ENCODE data around the gene RAB36. TPM values are rescaled to one million over a fixed set of nuclear protein-coding genes. Genes with fewer than 3 reads are reported as not detected.

Gene RAB36
- polyA plus RNA-seq, 1 donor, result 2.2 TPM

GRCh38 chr22:23154461-23154860 is 9.2 kb downstream of the RAB36 start:
- H3K4me1 ChIP-seq (ENCODE audit: control insufficient read depth, insufficient read depth, low read length), result no peaks in the 10 kb centered on the region
- no peaks in the 10 kb centered on the region for H3K36me3 ChIP-seq (ENCODE audit: control insufficient read depth, insufficient read depth, low read length)
- no peak overlapping the region for H3K4me3 ChIP-seq (ENCODE audit: low read length)
- no peak for DNase-seq
- H3K9me3 ChIP-seq (ENCODE audit: control insufficient read depth, low read depth, low read length), result no peaks in the 10 kb centered on the region
- WGBS (ENCODE audit: insufficient coverage, low lambda C conversion rate), result no CpG with 5 or more reads among the region's 5 CpGs
- H3K27ac ChIP-seq (ENCODE audit: low read length), result no peak overlapping the region
- H3K27me3 ChIP-seq (ENCODE audit: control insufficient read depth, insufficient read depth, low read length), result no peaks in the 10 kb centered on the region

- no CpG with 5 or more reads among the region's 3 CpGs for WGBS (ENCODE audit: insufficient coverage, low lambda C conversion rate)
- DNase-seq, result no peak
Measured at GRCh38 chr22:23155143-23155542, 9.9 kb downstream of the RAB36 start.

GRCh38 chr22:23155831-23156230 is 10.6 kb downstream of the RAB36 start:
- H3K36me3 ChIP-seq (ENCODE audit: control insufficient read depth, insufficient read depth, low read length), result no peaks in the 10 kb centered on the region
- no peak overlapping the region for H3K4me3 ChIP-seq (ENCODE audit: low read length)
- DNase-seq, result no peak
- no peaks in the 10 kb centered on the region for H3K9me3 ChIP-seq (ENCODE audit: control insufficient read depth, low read depth, low read length)
- no CpG with 5 or more reads among the region's 9 CpGs for WGBS (ENCODE audit: insufficient coverage, low lambda C conversion rate)
- H3K27ac ChIP-seq (ENCODE audit: low read length), result no peak overlapping the region
- H3K27me3 ChIP-seq (ENCODE audit: control insufficient read depth, insufficient read depth, low read length), result no peaks in the 10 kb centered on the region
- no peaks in the 10 kb centered on the region for H3K4me1 ChIP-seq (ENCODE audit: control insufficient read depth, insufficient read depth, low read length)

More at GRCh38 chr22:23155143-23155542, 9.9 kb downstream of the RAB36 start:
- Histone ChIP-seq H3K9me3 (ENCODE audit: control insufficient read depth, low read depth, low read length) (no peaks in the 10 kb centered on the region), H3K4me1 (ENCODE audit: control insufficient read depth, insufficient read depth, low read length) (no peaks in the 10 kb centered on the region), H3K27ac (ENCODE audit: low read length) (no peak overlapping the region), H3K4me3 (ENCODE audit: low read length) (no peak overlapping the region), H3K27me3 (ENCODE audit: control insufficient read depth, insufficient read depth, low read length) (no peaks in the 10 kb centered on the region), H3K36me3 (ENCODE audit: control insufficient read depth, insufficient read depth, low read length) (no peaks in the 10 kb centered on the region)

- Histone ChIP-seq H3K4me3 (ENCODE audit: low read length) (no peak overlapping the region), H3K27ac (ENCODE audit: low read length) (no peak overlapping the region), H3K4me1 (ENCODE audit: control insufficient read depth, insufficient read depth, low read length) (no peaks in the 10 kb centered on the region), H3K9me3 (ENCODE audit: control insufficient read depth, low read depth, low read length) (no peaks in the 10 kb centered on the region), H3K27me3 (ENCODE audit: control insufficient read depth, insufficient read depth, low read length) (no peaks in the 10 kb centered on the region), H3K36me3 (ENCODE audit: control insufficient read depth, insufficient read depth, low read length) (no peaks in the 10 kb centered on the region)
- DNase-seq, result no peak
- whole genome bisulfite sequencing (ENCODE audit: insufficient coverage, low lambda C conversion rate), result 80% methylated on average over 2 of the region's 8 CpGs
Measured at GRCh38 chr22:23156286-23156685, 11.0 kb downstream of the RAB36 start.

GRCh38 chr22:23157560-23158515 is 12.6 kb downstream of the RAB36 start:
- Histone ChIP-seq H3K9me3 (ENCODE audit: control insufficient read depth, low read depth, low read length) (no peaks in the 10 kb centered on the region), H3K27me3 (ENCODE audit: control insufficient read depth, insufficient read depth, low read length) (no peaks in the 10 kb centered on the region), H3K36me3 (ENCODE audit: control insufficient read depth, insufficient read depth, low read length) (no peaks in the 10 kb centered on the region), H3K4me1 (ENCODE audit: control insufficient read depth, insufficient read depth, low read length) (no peaks in the 10 kb centered on the region), H3K4me3 (ENCODE audit: low read length) (no peak overlapping the region), H3K27ac (ENCODE audit: low read length) (no peak overlapping the region)
- no CpG with 5 or more reads among the region's 22 CpGs for WGBS (ENCODE audit: insufficient coverage, low lambda C conversion rate)
- no peak for DNase-seq

- WGBS (ENCODE audit: insufficient coverage, low lambda C conversion rate), result no CpG with 5 or more reads among the region's 14 CpGs
- H3K27me3 ChIP-seq (ENCODE audit: control insufficient read depth, insufficient read depth, low read length), result no peaks in the 10 kb centered on the region
- H3K9me3 ChIP-seq (ENCODE audit: control insufficient read depth, low read depth, low read length), result no peaks in the 10 kb centered on the region
- H3K4me3 ChIP-seq (ENCODE audit: low read length), result no peak overlapping the region
- H3K4me1 ChIP-seq (ENCODE audit: control insufficient read depth, insufficient read depth, low read length), result peaks cover under 1% of the 10 kb centered on the region
- no peak for DNase-seq
- H3K36me3 ChIP-seq (ENCODE audit: control insufficient read depth, insufficient read depth, low read length), result no peaks in the 10 kb centered on the region
- no peak overlapping the region for H3K27ac ChIP-seq (ENCODE audit: low read length)
Measured at GRCh38 chr22:23158516-23159290, 13.4 kb downstream of the RAB36 start.

GRCh38 chr22:23159291-23159630 is 14.0 kb downstream of the RAB36 start:
- H3K27me3 ChIP-seq (ENCODE audit: control insufficient read depth, insufficient read depth, low read length), result no peaks in the 10 kb centered on the region
- H3K27ac ChIP-seq (ENCODE audit: low read length), result no peak overlapping the region
- H3K9me3 ChIP-seq (ENCODE audit: control insufficient read depth, low read depth, low read length), result no peaks in the 10 kb centered on the region
- H3K4me1 ChIP-seq (ENCODE audit: control insufficient read depth, insufficient read depth, low read length), result peaks cover 5% of the 10 kb centered on the region
- no peaks in the 10 kb centered on the region for H3K36me3 ChIP-seq (ENCODE audit: control insufficient read depth, insufficient read depth, low read length)
- DNase-seq, result no peak
- WGBS (ENCODE audit: insufficient coverage, low lambda C conversion rate), result no CpG with 5 or more reads among the region's 6 CpGs
- no peak overlapping the region for H3K4me3 ChIP-seq (ENCODE audit: low read length)

- no peak for DNase-seq
- Histone ChIP-seq H3K36me3 (ENCODE audit: control insufficient read depth, insufficient read depth, low read length) (no peaks in the 10 kb centered on the region), H3K27me3 (ENCODE audit: control insufficient read depth, insufficient read depth, low read length) (no peaks in the 10 kb centered on the region), H3K27ac (ENCODE audit: low read length) (no peak overlapping the region), H3K4me1 (ENCODE audit: control insufficient read depth, insufficient read depth, low read length) (peaks cover 5% of the 10 kb centered on the region), H3K9me3 (ENCODE audit: control insufficient read depth, low read depth, low read length) (no peaks in the 10 kb centered on the region), H3K4me3 (ENCODE audit: low read length) (no peak overlapping the region)
- WGBS (ENCODE audit: insufficient coverage, low lambda C conversion rate), result no CpG with 5 or more reads among the region's 4 CpGs
Measured at GRCh38 chr22:23161029-23161428, 15.8 kb downstream of the RAB36 start.

GRCh38 chr22:23161574-23161973 is 16.3 kb downstream of the RAB36 start:
- Histone ChIP-seq H3K36me3 (ENCODE audit: control insufficient read depth, insufficient read depth, low read length) (no peaks in the 10 kb centered on the region), H3K4me1 (ENCODE audit: control insufficient read depth, insufficient read depth, low read length) (peaks cover 5% of the 10 kb centered on the region)
- WGBS (ENCODE audit: insufficient coverage, low lambda C conversion rate), result no CpG with 5 or more reads among the region's 13 CpGs

GRCh38 chr22:23163665-23164064 is 18.4 kb downstream of the RAB36 start:
- Histone ChIP-seq H3K27ac (ENCODE audit: low read length) (no peak overlapping the region), H3K27me3 (ENCODE audit: control insufficient read depth, insufficient read depth, low read length) (no peaks in the 10 kb centered on the region), H3K4me1 (ENCODE audit: control insufficient read depth, insufficient read depth, low read length) (peaks cover 5% of the 10 kb centered on the region), H3K36me3 (ENCODE audit: control insufficient read depth, insufficient read depth, low read length) (no peaks in the 10 kb centered on the region), H3K4me3 (ENCODE audit: low read length) (no peak overlapping the region), H3K9me3 (ENCODE audit: control insufficient read depth, low read depth, low read length) (no peaks in the 10 kb centered on the region)
- DNase-seq, result no peak
- no CpG with 5 or more reads among the region's 8 CpGs for WGBS (ENCODE audit: insufficient coverage, low lambda C conversion rate)

More at GRCh38 chr22:23161574-23161973, 16.3 kb downstream of the RAB36 start:
- Histone ChIP-seq H3K4me3 (ENCODE audit: low read length) (no peak overlapping the region), H3K27ac (ENCODE audit: low read length) (no peak overlapping the region), H3K27me3 (ENCODE audit: control insufficient read depth, insufficient read depth, low read length) (no peaks in the 10 kb centered on the region), H3K9me3 (ENCODE audit: control insufficient read depth, low read depth, low read length) (no peaks in the 10 kb centered on the region)
- DNase-seq, result no peak

All from large intestine (tissue), 3 donors.